GM12878 (cell line): Measurements from ENCODE around the gene RAB21.

Source experiments
- EP300 ChIP-seq, 2 experiments: fragments of 150-350 bp in 1 of 2; IDR thresholded peaks; 2 replicates each; pipeline ENCODE4 v1.6.1; 2011 to 2012; ENCODE audit warnings: low read depth in 2 of 2, low read length in 2 of 2, borderline replicate concordance in 1 of 2, improper control_type of control experiment in 1 of 2, inconsistent platforms in 1 of 2; ENCODE audit not compliant: control insufficient read depth in 1 of 2
- POLR2AphosphoS5 ChIP-seq: IDR thresholded peaks from 2 replicates; pipeline ENCODE4 v1.6.1; 2011; ENCODE audit warnings: mild to moderate bottlenecking, low read length, inconsistent platforms
- SMC3 ChIP-seq: IDR thresholded peaks from 2 replicates; pipeline ENCODE4 v1.6.1; 2011; ENCODE audit warnings: low read length, improper control_type of control experiment, borderline replicate concordance

DNA sequence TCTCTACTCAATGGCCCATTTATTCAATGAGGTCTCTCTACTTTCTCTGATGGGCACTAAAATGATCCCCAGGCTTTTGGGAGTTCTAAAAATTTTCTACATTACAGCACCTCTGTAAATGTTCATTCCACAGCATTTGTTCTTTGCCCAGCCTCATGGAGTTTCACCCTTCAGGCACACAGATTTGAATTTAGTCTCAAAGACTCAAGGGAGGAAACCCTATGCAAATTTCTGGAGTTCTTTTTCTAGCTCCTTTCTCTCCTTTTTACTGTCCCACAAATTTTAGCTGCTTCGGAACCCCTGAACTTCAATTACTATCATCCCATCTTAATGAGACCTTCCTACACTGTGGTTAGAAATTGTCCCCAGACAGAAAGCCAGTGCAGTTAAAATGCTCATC lies 17.5 kb upstream of the RAB21 start:
- TF ChIP-seq EP300 (IDR thresholded peaks at IDR 0.05; ENCODE audit: borderline replicate concordance in 1 of 2, control insufficient read depth in 1 of 2, low read depth in 2 of 2, low read length in 2 of 2) (no peak), POLR2AphosphoS5 (no peak), SMC3 (no peak)
